Measurements from ENCODE around the gene TOR1AIP2.

Gene TOR1AIP2

DNA sequence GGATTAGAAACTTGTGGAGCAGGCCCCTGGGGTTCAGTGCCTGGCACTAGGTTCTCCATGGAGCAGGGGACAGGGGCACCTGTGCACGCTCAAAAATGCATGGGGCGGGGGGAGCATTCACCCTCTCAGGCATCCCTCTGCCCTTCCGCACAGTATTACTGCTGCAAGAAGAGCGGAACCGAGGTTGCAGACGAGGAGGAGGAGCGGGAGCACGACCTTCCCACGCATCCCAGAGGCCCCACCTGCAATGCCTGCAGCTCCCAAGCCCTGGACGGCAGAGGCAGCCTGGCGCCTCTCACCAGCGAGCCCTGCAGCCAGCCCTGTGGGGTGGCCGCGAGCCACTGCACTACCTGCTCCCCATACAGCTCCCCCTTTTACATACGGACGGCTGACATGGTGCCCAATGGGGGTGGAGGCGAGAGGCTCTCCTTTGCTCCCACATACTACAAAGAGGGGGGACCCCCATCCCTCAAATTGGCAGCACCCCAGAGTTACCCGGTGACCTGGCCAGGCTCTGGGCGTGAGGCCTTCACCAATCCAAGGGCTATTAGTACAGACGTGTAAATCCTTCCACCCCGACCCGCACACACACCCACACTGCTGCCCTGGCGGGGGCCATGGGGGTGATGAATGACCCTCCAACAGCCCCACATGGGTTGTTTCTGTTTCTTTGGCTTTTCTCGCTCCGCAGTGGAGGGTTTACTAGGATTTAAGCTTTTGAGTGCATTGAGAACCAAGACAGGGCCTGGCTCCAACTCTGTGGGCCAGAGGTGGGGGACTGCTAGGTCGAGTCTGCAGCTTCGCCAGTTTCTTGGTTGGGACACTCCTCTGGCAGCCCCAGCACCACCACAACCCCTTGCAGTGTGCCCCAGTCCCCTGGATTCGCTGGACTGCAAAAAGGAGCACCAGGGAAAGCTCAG, 63.7 kb downstream of the TOR1AIP2 start:
- H3K4me3 ChIP-seq (ENCODE audit: low read length), result peak overlapping the region; percentile 78
- TF ChIP-seq EZH2phosphoT487 (IDR thresholded peaks at IDR 0.05; ENCODE audit: low read depth), result no peak
- TF ChIP-seq, protein P1, sequence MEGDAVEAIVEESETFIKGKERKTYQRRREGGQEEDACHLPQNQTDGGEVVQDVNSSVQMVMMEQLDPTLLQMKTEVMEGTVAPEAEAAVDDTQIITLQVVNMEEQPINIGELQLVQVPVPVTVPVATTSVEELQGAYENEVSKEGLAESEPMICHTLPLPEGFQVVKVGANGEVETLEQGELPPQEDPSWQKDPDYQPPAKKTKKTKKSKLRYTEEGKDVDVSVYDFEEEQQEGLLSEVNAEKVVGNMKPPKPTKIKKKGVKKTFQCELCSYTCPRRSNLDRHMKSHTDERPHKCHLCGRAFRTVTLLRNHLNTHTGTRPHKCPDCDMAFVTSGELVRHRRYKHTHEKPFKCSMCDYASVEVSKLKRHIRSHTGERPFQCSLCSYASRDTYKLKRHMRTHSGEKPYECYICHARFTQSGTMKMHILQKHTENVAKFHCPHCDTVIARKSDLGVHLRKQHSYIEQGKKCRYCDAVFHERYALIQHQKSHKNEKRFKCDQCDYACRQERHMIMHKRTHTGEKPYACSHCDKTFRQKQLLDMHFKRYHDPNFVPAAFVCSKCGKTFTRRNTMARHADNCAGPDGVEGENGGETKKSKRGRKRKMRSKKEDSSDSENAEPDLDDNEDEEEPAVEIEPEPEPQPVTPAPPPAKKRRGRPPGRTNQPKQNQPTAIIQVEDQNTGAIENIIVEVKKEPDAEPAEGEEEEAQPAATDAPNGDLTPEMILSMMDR (IDR thresholded peaks at IDR 0.05; ENCODE audit: low read depth, low read length), result no peak
- H3K27me3 ChIP-seq (ENCODE audit: low read depth, low read length), result peaks cover 35% of the 10 kb centered on the region
- H3K4me1 ChIP-seq (ENCODE audit: low read length), result peaks cover 12% of the 10 kb centered on the region
- no peaks in the 10 kb centered on the region for H3K36me3 ChIP-seq (replicated peaks; ENCODE audit: low read depth, low read length)
- H3K4me2 ChIP-seq (ENCODE audit: low read length), result peak overlapping the region; percentile 92
- no peak overlapping the region for H3K9ac ChIP-seq (ENCODE audit: low read length)
- no peaks in the 10 kb centered on the region for H4K20me1 ChIP-seq (ENCODE audit: insufficient read depth, low read length)
- H2AFZ ChIP-seq (ENCODE audit: low read depth, low read length), result peak overlapping the region; percentile 77; the same call in 1 of the 2 replicates
- no peaks in the 10 kb centered on the region for H3K9me3 ChIP-seq (ENCODE audit: insufficient read depth, low read length)
- no peak overlapping the region for H3K27ac ChIP-seq (ENCODE audit: low read length)
- no peaks in the 10 kb centered on the region for H3K79me2 ChIP-seq (ENCODE audit: low read length)

DNA sequence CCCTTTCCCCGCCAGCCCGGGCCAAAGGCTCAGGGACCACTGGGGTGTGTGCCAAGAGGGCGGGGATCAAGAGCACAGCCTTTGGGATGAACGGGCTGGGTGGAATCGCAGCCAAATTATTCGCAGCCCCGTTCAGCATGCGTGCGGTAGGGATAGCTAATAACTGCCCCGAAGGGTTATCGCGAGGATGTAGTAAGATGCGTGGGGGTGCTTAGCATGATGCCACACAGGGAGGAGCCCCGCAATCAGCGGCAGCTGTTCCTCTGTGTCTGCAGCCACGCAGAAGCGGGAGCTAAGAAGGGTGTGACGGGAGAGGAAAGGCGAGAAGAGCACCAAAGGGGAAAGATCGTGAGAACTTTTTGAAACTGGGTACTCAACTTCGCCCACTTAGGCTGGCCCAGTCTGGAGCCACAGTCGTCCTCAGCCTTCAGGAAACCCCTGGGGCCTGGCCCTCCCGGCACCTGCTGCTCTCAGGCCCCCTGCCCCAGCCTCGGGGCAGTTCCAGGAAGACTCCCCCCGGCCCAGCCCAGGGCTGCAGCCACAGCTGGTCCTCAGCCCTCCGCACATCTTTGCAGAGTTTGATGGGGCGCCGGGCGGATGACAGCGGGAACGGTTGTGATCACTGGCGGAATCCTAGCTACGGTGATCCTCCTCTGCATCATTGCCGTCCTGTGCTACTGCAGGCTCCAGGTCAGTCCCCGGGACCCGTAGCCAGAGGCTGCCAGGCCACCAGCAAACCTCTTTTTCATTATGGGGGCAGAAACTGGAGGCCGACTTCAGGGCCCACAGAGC, 64.9 kb downstream of the TOR1AIP2 start:
- H3K27me3 ChIP-seq (ENCODE audit: low read depth, low read length), result peaks cover 35% of the 10 kb centered on the region
- H3K4me3 ChIP-seq (ENCODE audit: low read length), result no peak overlapping the region
- no peaks in the 10 kb centered on the region for H3K79me2 ChIP-seq (ENCODE audit: low read length)
- no peak overlapping the region for H3K4me2 ChIP-seq (ENCODE audit: low read length)
- H3K4me1 ChIP-seq (ENCODE audit: low read length), result peaks cover 20% of the 10 kb centered on the region
- TF ChIP-seq, protein P1 (IDR thresholded peaks at IDR 0.05; ENCODE audit: low read depth, low read length), result no peak
- no peak for TF ChIP-seq EZH2phosphoT487 (IDR thresholded peaks at IDR 0.05; ENCODE audit: low read depth)
- H3K9ac ChIP-seq (ENCODE audit: low read length), result no peak overlapping the region
- H3K27ac ChIP-seq (ENCODE audit: low read length), result no peak overlapping the region
- H3K36me3 ChIP-seq (replicated peaks; ENCODE audit: low read depth, low read length), result no peaks in the 10 kb centered on the region
- H4K20me1 ChIP-seq (ENCODE audit: insufficient read depth, low read length), result no peaks in the 10 kb centered on the region
- H3K9me3 ChIP-seq (ENCODE audit: insufficient read depth, low read length), result no peaks in the 10 kb centered on the region
- no peak overlapping the region for H2AFZ ChIP-seq (ENCODE audit: low read depth, low read length)

DNA sequence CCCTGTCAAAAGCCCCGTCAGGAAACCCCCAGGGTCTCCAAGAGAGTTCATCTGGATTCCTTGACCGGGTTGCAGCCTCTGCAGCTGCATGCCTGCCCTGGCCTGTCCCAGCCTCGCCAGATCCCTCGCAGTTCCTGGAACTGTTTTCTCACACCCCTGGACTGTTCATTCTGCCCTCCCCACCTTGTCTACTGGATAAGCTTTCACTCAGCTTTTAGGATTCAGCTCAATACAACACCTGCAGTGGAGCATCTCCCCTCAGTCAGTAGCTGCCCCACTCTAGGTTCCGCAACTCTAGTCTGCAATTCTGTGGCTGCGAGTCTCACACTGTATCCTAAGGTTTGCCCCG, 67.3 kb downstream of the TOR1AIP2 start:
- no peak for TF ChIP-seq EZH2phosphoT487 (IDR thresholded peaks at IDR 0.05; ENCODE audit: low read depth)
- H3K36me3 ChIP-seq (replicated peaks; ENCODE audit: low read depth, low read length), result no peaks in the 10 kb centered on the region
- H3K4me3 ChIP-seq (ENCODE audit: low read length), result no peak overlapping the region

DNA sequence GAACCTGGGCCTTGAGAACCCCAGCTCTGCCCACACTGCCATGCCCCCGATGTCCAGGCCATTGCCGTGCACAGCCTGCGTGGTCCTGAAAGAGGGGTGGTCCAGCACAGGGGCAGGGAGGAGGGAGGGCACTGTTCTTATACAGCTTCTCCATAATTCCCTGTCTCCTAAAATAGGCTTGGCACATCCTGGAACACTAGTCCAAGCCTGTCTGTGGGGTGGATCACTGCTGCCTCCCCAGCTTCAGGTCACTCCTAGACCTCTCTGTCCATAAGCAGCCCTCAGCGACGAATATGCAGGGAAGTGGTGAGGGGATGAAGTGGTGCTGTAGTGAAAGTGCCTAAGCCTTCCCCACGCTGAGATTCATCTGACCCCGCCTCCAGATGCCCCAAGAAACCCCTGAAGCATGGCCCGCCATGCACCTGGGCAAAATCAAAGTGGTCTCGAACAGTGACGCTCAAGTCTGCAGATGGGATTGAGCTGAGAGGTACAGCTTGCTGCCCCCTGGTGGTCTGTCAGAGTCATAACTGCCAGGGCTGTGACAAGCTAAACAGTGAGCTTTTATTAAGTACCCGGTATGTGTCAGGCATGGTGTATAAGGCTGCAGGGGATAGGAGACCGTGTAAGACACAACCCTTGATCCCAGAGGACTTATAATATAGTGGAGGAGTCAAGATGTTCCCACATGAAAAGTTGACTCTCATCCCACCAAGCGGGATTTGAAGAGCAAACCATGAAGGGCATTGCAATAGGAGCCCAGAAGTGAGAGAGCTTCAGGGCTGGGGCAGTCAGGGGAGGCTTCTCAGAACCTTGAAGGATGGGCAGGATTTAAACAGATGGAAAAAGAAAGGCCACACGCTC, 67.9 kb downstream of the TOR1AIP2 start:
- H3K27me3 ChIP-seq (ENCODE audit: low read depth, low read length), result peaks cover 21% of the 10 kb centered on the region
- no peaks in the 10 kb centered on the region for H3K79me2 ChIP-seq (ENCODE audit: low read length)
- no peak overlapping the region for H3K9ac ChIP-seq (ENCODE audit: low read length)
- peaks cover 13% of the 10 kb centered on the region for H3K4me1 ChIP-seq (ENCODE audit: low read length)
- H3K4me3 ChIP-seq (ENCODE audit: low read length), result 0 out of 2 replicates have a peak overlapping the region, but pooled peaks have one; percentile 20
- no peaks in the 10 kb centered on the region for H3K9me3 ChIP-seq (ENCODE audit: insufficient read depth, low read length)
- TF ChIP-seq EZH2phosphoT487 (IDR thresholded peaks at IDR 0.05; ENCODE audit: low read depth), result no peak
- TF ChIP-seq, protein P1 (IDR thresholded peaks at IDR 0.05; ENCODE audit: low read depth, low read length), result peak; percentile 97
- no peak overlapping the region for H3K27ac ChIP-seq (ENCODE audit: low read length)
- no peaks in the 10 kb centered on the region for H3K36me3 ChIP-seq (replicated peaks; ENCODE audit: low read depth, low read length)
- peak overlapping the region; percentile 43 for H3K4me2 ChIP-seq (ENCODE audit: low read length)
- H4K20me1 ChIP-seq (ENCODE audit: insufficient read depth, low read length), result no peaks in the 10 kb centered on the region
- no peak overlapping the region for H2AFZ ChIP-seq (ENCODE audit: low read depth, low read length)

More for the DNA sequence above, 67.3 kb downstream of the TOR1AIP2 start:
- Histone ChIP-seq H3K9ac (ENCODE audit: low read length) (no peak overlapping the region), H3K9me3 (ENCODE audit: insufficient read depth, low read length) (no peaks in the 10 kb centered on the region), H2AFZ (ENCODE audit: low read depth, low read length) (no peak overlapping the region), H3K79me2 (ENCODE audit: low read length) (no peaks in the 10 kb centered on the region), H3K27ac (ENCODE audit: low read length) (no peak overlapping the region), H4K20me1 (ENCODE audit: insufficient read depth, low read length) (no peaks in the 10 kb centered on the region), H3K4me2 (ENCODE audit: low read length) (no peak overlapping the region), H3K4me1 (ENCODE audit: low read length) (peaks cover 17% of the 10 kb centered on the region), H3K27me3 (ENCODE audit: low read depth, low read length) (peaks cover 24% of the 10 kb centered on the region)
